Measurements from ENCODE around the gene NEK3.

DNA sequence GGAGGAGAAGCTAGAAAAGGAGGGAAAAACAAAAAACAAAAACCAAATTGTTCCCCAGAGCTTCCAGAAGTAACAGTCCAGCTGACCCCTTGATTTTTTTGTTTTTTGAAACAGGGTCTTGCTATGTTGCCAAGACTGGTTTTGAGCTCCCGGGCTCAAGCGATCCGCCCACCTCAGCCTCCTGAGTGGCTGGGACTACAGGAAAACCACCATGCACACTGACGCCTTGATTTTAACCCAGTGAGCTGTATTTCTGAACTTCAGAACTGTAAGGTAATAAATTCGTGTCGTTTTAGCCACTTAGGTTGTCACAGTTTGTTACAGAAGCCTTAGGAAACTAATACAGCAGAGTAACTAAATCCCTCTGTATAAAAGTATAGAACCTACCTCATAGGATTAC is 1.1 kb upstream of the NEK3 start:
- TF ChIP-seq, protein P1, sequence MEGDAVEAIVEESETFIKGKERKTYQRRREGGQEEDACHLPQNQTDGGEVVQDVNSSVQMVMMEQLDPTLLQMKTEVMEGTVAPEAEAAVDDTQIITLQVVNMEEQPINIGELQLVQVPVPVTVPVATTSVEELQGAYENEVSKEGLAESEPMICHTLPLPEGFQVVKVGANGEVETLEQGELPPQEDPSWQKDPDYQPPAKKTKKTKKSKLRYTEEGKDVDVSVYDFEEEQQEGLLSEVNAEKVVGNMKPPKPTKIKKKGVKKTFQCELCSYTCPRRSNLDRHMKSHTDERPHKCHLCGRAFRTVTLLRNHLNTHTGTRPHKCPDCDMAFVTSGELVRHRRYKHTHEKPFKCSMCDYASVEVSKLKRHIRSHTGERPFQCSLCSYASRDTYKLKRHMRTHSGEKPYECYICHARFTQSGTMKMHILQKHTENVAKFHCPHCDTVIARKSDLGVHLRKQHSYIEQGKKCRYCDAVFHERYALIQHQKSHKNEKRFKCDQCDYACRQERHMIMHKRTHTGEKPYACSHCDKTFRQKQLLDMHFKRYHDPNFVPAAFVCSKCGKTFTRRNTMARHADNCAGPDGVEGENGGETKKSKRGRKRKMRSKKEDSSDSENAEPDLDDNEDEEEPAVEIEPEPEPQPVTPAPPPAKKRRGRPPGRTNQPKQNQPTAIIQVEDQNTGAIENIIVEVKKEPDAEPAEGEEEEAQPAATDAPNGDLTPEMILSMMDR (IDR thresholded peaks at IDR 0.05), result no peak
- no peak for TF ChIP-seq POLR2A (IDR thresholded peaks at IDR 0.05)

Measured in adrenal gland (tissue), 5 donors.